ENCODE data around the gene COL5A2. TPM values are rescaled to one million over a fixed set of nuclear protein-coding genes. Genes with fewer than 3 reads are reported as not detected.

Gene COL5A2
- polyA plus RNA-seq, 3 donors from 2014 or later: 0.04 TPM; not detected in 2

- Mint-ChIP-seq H3K36me3 (no peaks in the 10 kb centered on the region), H3K27me3 (ENCODE audit: low read depth in 3 of 3) (peaks cover 0 to 2% (median 0%) of the 10 kb centered on the region in 3 donors), H3K4me1 (no peaks in the 10 kb centered on the region)
Observed at GRCh38 chr2:189203177-189203799, 23.7 kb upstream of the COL5A2 start.

GRCh38 chr2:189199797-189200196 lies 20.2 kb upstream of the COL5A2 start:
- Mint-ChIP-seq H3K27ac (no peak overlapping the region), H3K27me3 (ENCODE audit: low read depth in 3 of 3) (peaks cover 0 to 3% (median 0%) of the 10 kb centered on the region in 3 donors), H3K9me3 (peaks cover 3 to 13% (median 7%) of the 10 kb centered on the region in 6 donors)

More at GRCh38 chr2:189203177-189203799, 23.7 kb upstream of the COL5A2 start:
- DNase-seq: no peak
- no peak overlapping the region for H3K27ac Mint-ChIP-seq
- H3K9me3 Mint-ChIP-seq: peaks cover 0 to 16% (median 4%) of the 10 kb centered on the region in 6 donors
- H3K4me3 Mint-ChIP-seq: no peak overlapping the region

GRCh38 chr2:189192766-189193165 lies 13.2 kb upstream of the COL5A2 start:
- H3K4me1 Mint-ChIP-seq: no peaks in the 10 kb centered on the region
- H3K27ac Mint-ChIP-seq: no peak overlapping the region
- DNase-seq: no peak
- H3K9me3 Mint-ChIP-seq: peaks cover 3 to 22% (median 8%) of the 10 kb centered on the region in 6 donors
- H3K4me3 Mint-ChIP-seq: no peak overlapping the region
- H3K27me3 Mint-ChIP-seq (ENCODE audit: low read depth in 3 of 3): peaks cover 0 to 3% (median 2%) of the 10 kb centered on the region in 3 donors
- H3K36me3 Mint-ChIP-seq: no peaks in the 10 kb centered on the region

More at GRCh38 chr2:189199797-189200196, 20.2 kb upstream of the COL5A2 start:
- Mint-ChIP-seq H3K4me1 (no peaks in the 10 kb centered on the region), H3K4me3 (no peak overlapping the region), H3K36me3 (no peaks in the 10 kb centered on the region)
- DNase-seq: no peak

GRCh38 chr2:189191766-189192165 lies 12.2 kb upstream of the COL5A2 start:
- no peaks in the 10 kb centered on the region for H3K36me3 Mint-ChIP-seq
- no peak for DNase-seq
- peaks cover 3 to 22% (median 8%) of the 10 kb centered on the region in 6 donors for H3K9me3 Mint-ChIP-seq
- no peaks in the 10 kb centered on the region for H3K4me1 Mint-ChIP-seq
- H3K4me3 Mint-ChIP-seq: no peak overlapping the region
- peaks cover 0 to 2% (median 0%) of the 10 kb centered on the region in 3 donors for H3K27me3 Mint-ChIP-seq (ENCODE audit: low read depth in 3 of 3)
- no peak overlapping the region for H3K27ac Mint-ChIP-seq

GRCh38 chr2:189190685-189191084 lies 11.1 kb upstream of the COL5A2 start:
- Mint-ChIP-seq H3K36me3 (no peaks in the 10 kb centered on the region), H3K4me3 (no peak overlapping the region), H3K27ac (no peak overlapping the region), H3K27me3 (ENCODE audit: low read depth in 3 of 3) (peaks cover 0 to 2% (median 0%) of the 10 kb centered on the region in 3 donors), H3K4me1 (no peaks in the 10 kb centered on the region), H3K9me3 (peaks cover 4 to 22% (median 7%) of the 10 kb centered on the region in 6 donors)
- DNase-seq: no peak

- Mint-ChIP-seq H3K9me3 (peaks cover 0 to 14% (median 7%) of the 10 kb centered on the region in 6 donors), H3K36me3 (no peaks in the 10 kb centered on the region), H3K27me3 (ENCODE audit: low read depth in 3 of 3) (no peaks in the 10 kb centered on the region), H3K4me3 (no peak overlapping the region), H3K4me1 (no peaks in the 10 kb centered on the region), H3K27ac (no peak overlapping the region)
- no peak for DNase-seq
Observed at GRCh38 chr2:189188115-189188805, 8.7 kb upstream of the COL5A2 start.

GRCh38 chr2:189183170-189183569 lies 3.6 kb upstream of the COL5A2 start:
- Mint-ChIP-seq H3K36me3 (no peaks in the 10 kb centered on the region), H3K4me3 (no peak overlapping the region), H3K4me1 (no peaks in the 10 kb centered on the region), H3K27ac (no peak overlapping the region), H3K27me3 (ENCODE audit: low read depth in 3 of 3) (peaks cover 0 to 2% (median 0%) of the 10 kb centered on the region in 3 donors), H3K9me3 (peaks cover 0 to 14% (median 6%) of the 10 kb centered on the region in 6 donors)
- no peak for DNase-seq

GRCh38 chr2:189181706-189182105 lies 2.1 kb upstream of the COL5A2 start:
- no peak for DNase-seq
- H3K9me3 Mint-ChIP-seq: peaks cover 0 to 14% (median 7%) of the 10 kb centered on the region in 6 donors
- no peaks in the 10 kb centered on the region for H3K4me1 Mint-ChIP-seq
- H3K36me3 Mint-ChIP-seq: no peaks in the 10 kb centered on the region
- no peak overlapping the region for H3K4me3 Mint-ChIP-seq
- no peak overlapping the region for H3K27ac Mint-ChIP-seq
- H3K27me3 Mint-ChIP-seq (ENCODE audit: low read depth in 3 of 3): peaks cover 0 to 2% (median 2%) of the 10 kb centered on the region in 3 donors

- no peak overlapping the region for H3K27ac Mint-ChIP-seq
- no peaks in the 10 kb centered on the region for H3K36me3 Mint-ChIP-seq
- no peak for DNase-seq
- no peak overlapping the region for H3K4me3 Mint-ChIP-seq
- peaks cover 0 to 10% (median 4%) of the 10 kb centered on the region in 6 donors for H3K9me3 Mint-ChIP-seq
- H3K4me1 Mint-ChIP-seq: no peaks in the 10 kb centered on the region
- peaks cover 0 to 2% (median 2%) of the 10 kb centered on the region in 3 donors for H3K27me3 Mint-ChIP-seq (ENCODE audit: low read depth in 3 of 3)
Observed at GRCh38 chr2:189178726-189179569, 613 bp downstream of the COL5A2 start.

- Mint-ChIP-seq H3K4me3 (no peak overlapping the region), H3K27ac (no peak overlapping the region), H3K27me3 (ENCODE audit: low read depth in 3 of 3) (peaks cover 0 to 2% (median 2%) of the 10 kb centered on the region in 3 donors), H3K4me1 (no peaks in the 10 kb centered on the region), H3K9me3 (peaks cover 0 to 10% (median 4%) of the 10 kb centered on the region in 6 donors), H3K36me3 (no peaks in the 10 kb centered on the region)
- no peak for DNase-seq
Observed at GRCh38 chr2:189178054-189178453, 1.5 kb downstream of the COL5A2 start.

- no peaks in the 10 kb centered on the region for H3K4me1 Mint-ChIP-seq
- H3K9me3 Mint-ChIP-seq: peaks cover 0 to 10% (median 4%) of the 10 kb centered on the region in 6 donors
- no peak overlapping the region for H3K27ac Mint-ChIP-seq
- H3K36me3 Mint-ChIP-seq: no peaks in the 10 kb centered on the region
- no peak overlapping the region for H3K4me3 Mint-ChIP-seq
- H3K27me3 Mint-ChIP-seq (ENCODE audit: low read depth in 3 of 3): peaks cover 0 to 2% (median 2%) of the 10 kb centered on the region in 3 donors
- DNase-seq: no peak
Observed at GRCh38 chr2:189177251-189177840, 2.2 kb downstream of the COL5A2 start.

GRCh38 chr2:189176516-189176915 lies 3.0 kb downstream of the COL5A2 start:
- Mint-ChIP-seq H3K4me3 (no peak overlapping the region), H3K4me1 (no peaks in the 10 kb centered on the region), H3K27me3 (ENCODE audit: low read depth in 3 of 3) (peaks cover 0 to 2% (median 2%) of the 10 kb centered on the region in 3 donors), H3K9me3 (peaks cover 0 to 10% (median 4%) of the 10 kb centered on the region in 6 donors), H3K27ac (no peak overlapping the region), H3K36me3 (no peaks in the 10 kb centered on the region)
- DNase-seq: no peak

- H3K27ac Mint-ChIP-seq: no peak overlapping the region
- H3K36me3 Mint-ChIP-seq: no peaks in the 10 kb centered on the region
- no peaks in the 10 kb centered on the region for H3K4me1 Mint-ChIP-seq
- H3K9me3 Mint-ChIP-seq: peaks cover 0 to 10% (median 4%) of the 10 kb centered on the region in 6 donors
- H3K27me3 Mint-ChIP-seq (ENCODE audit: low read depth in 3 of 3): peaks cover 0 to 2% (median 2%) of the 10 kb centered on the region in 3 donors
- DNase-seq: no peak
- H3K4me3 Mint-ChIP-seq: no peak overlapping the region
Observed at GRCh38 chr2:189175869-189176433, 3.6 kb downstream of the COL5A2 start.

Data from immature natural killer cell (primary cell).